Measurements from ENCODE around the gene SPACA4. TPM values are rescaled to one million over a fixed set of nuclear protein-coding genes. Genes with fewer than 3 reads are reported as not detected.
"Not testable (repeated sequence)": the region's sequence is repeated elsewhere in the genome, so short reads cannot be mapped to it uniquely, and the experiment has no call there.

The SPACA4 gene
- total RNA-seq, 1 experiment from 2014 or later = not detected

- not testable (repeated sequence) for H3K4me3 ChIP-seq (ENCODE audit: insufficient read depth, low read depth, low read length); H3K36me3 ChIP-seq (replicated peaks; ENCODE audit: control insufficient read depth, insufficient read depth, low read length); DNase-seq
- peaks cover 15% of the 10 kb centered on the region for H3K27me3 ChIP-seq (ENCODE audit: control insufficient read depth, insufficient read depth, low read length)
Observed at GRCh38 chr19:48632286-48632685, 25.7 kb downstream of the SPACA4 start.

- no peak for DNase-seq
- Histone ChIP-seq H3K36me3 (replicated peaks; ENCODE audit: control insufficient read depth, insufficient read depth, low read length) (peaks cover 2% of the 10 kb centered on the region), H3K27me3 (ENCODE audit: control insufficient read depth, insufficient read depth, low read length) (peaks cover 15% of the 10 kb centered on the region), H3K4me3 (ENCODE audit: insufficient read depth, low read depth, low read length) (no peak overlapping the region)
Observed at GRCh38 chr19:48632692-48633147, 26.2 kb downstream of the SPACA4 start.

GRCh38 chr19:48633148-48634035 is 26.9 kb downstream of the SPACA4 start:
- peaks cover 15% of the 10 kb centered on the region for H3K27me3 ChIP-seq (ENCODE audit: control insufficient read depth, insufficient read depth, low read length)
- H3K4me3 ChIP-seq (ENCODE audit: insufficient read depth, low read depth, low read length) = no peak overlapping the region
- peaks cover 2% of the 10 kb centered on the region for H3K36me3 ChIP-seq (replicated peaks; ENCODE audit: control insufficient read depth, insufficient read depth, low read length)
- DNase-seq = peak; percentile 4

GRCh38 chr19:48634036-48634342 is 27.4 kb downstream of the SPACA4 start:
- H3K4me3 ChIP-seq (ENCODE audit: insufficient read depth, low read depth, low read length) = 0 out of 2 replicates have a peak overlapping the region, but pooled peaks have one; percentile 4
- DNase-seq = no peak
- H3K27me3 ChIP-seq (ENCODE audit: control insufficient read depth, insufficient read depth, low read length) = peaks cover 15% of the 10 kb centered on the region
- peaks cover 2% of the 10 kb centered on the region for H3K36me3 ChIP-seq (replicated peaks; ENCODE audit: control insufficient read depth, insufficient read depth, low read length)

- peak overlapping the region; percentile 26 for H3K4me3 ChIP-seq (ENCODE audit: insufficient read depth, low read depth, low read length)
- H3K27me3 ChIP-seq (ENCODE audit: control insufficient read depth, insufficient read depth, low read length) = peaks cover 21% of the 10 kb centered on the region
- DNase-seq = peak; percentile 96
- peaks cover 2% of the 10 kb centered on the region for H3K36me3 ChIP-seq (replicated peaks; ENCODE audit: control insufficient read depth, insufficient read depth, low read length)
Observed at GRCh38 chr19:48634424-48635262, 28.1 kb downstream of the SPACA4 start.

GRCh38 chr19:48635263-48635965 is 28.9 kb downstream of the SPACA4 start:
- Histone ChIP-seq H3K36me3 (replicated peaks; ENCODE audit: control insufficient read depth, insufficient read depth, low read length) (peaks cover 2% of the 10 kb centered on the region), H3K4me3 (ENCODE audit: insufficient read depth, low read depth, low read length) (peak overlapping the region; percentile 67), H3K27me3 (ENCODE audit: control insufficient read depth, insufficient read depth, low read length) (peaks cover 26% of the 10 kb centered on the region)
- peak; percentile 98 for DNase-seq

- Histone ChIP-seq H3K4me3 (ENCODE audit: insufficient read depth, low read depth, low read length) (peak overlapping the region; percentile 67), H3K27me3 (ENCODE audit: control insufficient read depth, insufficient read depth, low read length) (peaks cover 26% of the 10 kb centered on the region), H3K36me3 (replicated peaks; ENCODE audit: control insufficient read depth, insufficient read depth, low read length) (peaks cover 2% of the 10 kb centered on the region)
- peak; percentile 68 for DNase-seq
Observed at GRCh38 chr19:48635966-48636858, 29.7 kb downstream of the SPACA4 start.

- Histone ChIP-seq H3K4me3 (ENCODE audit: insufficient read depth, low read depth, low read length) (peak within 1 kb of the TSS; percentile 67), H3K27me3 (ENCODE audit: control insufficient read depth, insufficient read depth, low read length) (peaks cover 28% of the 10 kb centered on the region), H3K36me3 (replicated peaks; ENCODE audit: control insufficient read depth, insufficient read depth, low read length) (peaks cover 2% of the 10 kb centered on the region)
- peak; percentile 78 for DNase-seq
Observed at GRCh38 chr19:48636859-48637448, 30.4 kb downstream of the SPACA4 start, which contains the start of gene DBP. TSS of gene DBP (minus strand) at chr19:48637379. CDS start at chr19:48636994, 385 bp downstream.

GRCh38 chr19:48637449-48637947 is 31.0 kb downstream of the SPACA4 start:
- DNase-seq = peak; percentile 98
- Histone ChIP-seq H3K36me3 (replicated peaks; ENCODE audit: control insufficient read depth, insufficient read depth, low read length) (peaks cover 2% of the 10 kb centered on the region), H3K4me3 (ENCODE audit: insufficient read depth, low read depth, low read length) (peak overlapping the region; percentile 67), H3K27me3 (ENCODE audit: control insufficient read depth, insufficient read depth, low read length) (peaks cover 28% of the 10 kb centered on the region)

- peak; percentile 92 for DNase-seq
- peak overlapping the region; percentile 49 for H3K4me3 ChIP-seq (ENCODE audit: insufficient read depth, low read depth, low read length)
- peaks cover 28% of the 10 kb centered on the region for H3K27me3 ChIP-seq (ENCODE audit: control insufficient read depth, insufficient read depth, low read length)
- H3K36me3 ChIP-seq (replicated peaks; ENCODE audit: control insufficient read depth, insufficient read depth, low read length) = no peaks in the 10 kb centered on the region
Observed at GRCh38 chr19:48637948-48638830, 31.6 kb downstream of the SPACA4 start.

GRCh38 chr19:48638831-48639381 is 32.4 kb downstream of the SPACA4 start:
- peaks cover 28% of the 10 kb centered on the region for H3K27me3 ChIP-seq (ENCODE audit: control insufficient read depth, insufficient read depth, low read length)
- peak; percentile 91 for DNase-seq
- H3K4me3 ChIP-seq (ENCODE audit: insufficient read depth, low read depth, low read length) = peak overlapping the region; percentile 44
- no peaks in the 10 kb centered on the region for H3K36me3 ChIP-seq (replicated peaks; ENCODE audit: control insufficient read depth, insufficient read depth, low read length)
